ENCODE results near the gene CNTNAP5. TPM values are rescaled to one million over a fixed set of nuclear protein-coding genes. Genes with fewer than 3 reads are reported as not detected.

CNTNAP5 gene
- not detected in 2 replicates for total RNA-seq

DNA sequence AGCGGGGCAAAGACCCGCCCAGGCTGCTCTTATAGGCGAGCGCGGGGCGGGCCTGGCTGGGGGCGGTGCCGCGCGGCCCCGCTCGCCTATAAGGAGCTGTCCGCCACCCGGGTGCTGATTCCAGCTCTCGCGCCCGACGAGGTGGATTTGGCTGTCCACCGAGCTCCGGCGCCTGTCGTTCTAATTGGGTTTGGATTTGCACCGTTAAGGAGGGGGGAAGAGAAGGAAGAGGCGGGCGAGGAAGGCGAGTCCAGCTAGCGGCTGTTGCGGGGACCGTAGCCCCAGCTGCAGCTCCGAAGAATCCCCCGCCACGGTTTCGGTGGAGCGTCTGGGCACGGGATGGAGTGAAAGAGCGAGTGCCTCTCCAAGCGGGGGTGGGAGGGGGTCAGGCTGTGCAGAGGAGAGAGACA, at the start of gene CNTNAP5:
Gene CNTNAP5 (plus strand): TSS at position 117 of the 410 bp plus-strand sequence. CDS start 364 bp downstream, outside the sequence.

